ENCODE results near the gene HGF. TPM values are rescaled to one million over a fixed set of nuclear protein-coding genes. Genes with fewer than 3 reads are reported as not detected.

Gene HGF
- polyA plus RNA-seq, 1 of the 3 experiments (the other 2 are of a cell fraction) = 1.5 TPM

DNA sequence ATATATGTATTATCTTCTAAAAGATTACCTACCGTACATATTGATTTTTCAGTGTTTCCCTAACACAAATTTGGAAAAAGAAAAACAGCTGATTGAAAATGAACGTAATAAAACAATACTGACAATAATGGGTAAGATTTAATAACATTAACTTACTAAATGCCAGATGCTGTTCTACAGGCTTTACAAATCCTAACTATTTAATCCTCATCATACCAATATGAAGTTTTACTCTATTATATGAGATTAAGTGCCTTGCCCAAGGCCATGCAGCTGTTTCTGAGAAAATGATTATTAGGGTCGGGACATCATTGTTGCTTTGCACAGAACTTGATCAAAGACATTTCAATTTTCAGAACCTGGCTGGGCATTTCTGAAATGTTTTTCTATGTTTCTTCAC is 104.6 kb downstream of the HGF start (continued):
- TF ChIP-seq MAX (IDR thresholded peaks at IDR 0.05; ENCODE audit: low read depth) = no peak
- TF ChIP-seq RCOR1 (IDR thresholded peaks at IDR 0.05; ENCODE audit: low read length) = peak; percentile 95
- no peak for TF ChIP-seq RFX5 (IDR thresholded peaks at IDR 0.05; ENCODE audit: low read length)
- peak; percentile 84 for TF ChIP-seq CHD2 (IDR thresholded peaks at IDR 0.05; ENCODE audit: low read length, partially characterized antibody)
- TF ChIP-seq RXRA (IDR thresholded peaks at IDR 0.05; ENCODE audit: borderline replicate concordance, low read depth) = no peak

DNA sequence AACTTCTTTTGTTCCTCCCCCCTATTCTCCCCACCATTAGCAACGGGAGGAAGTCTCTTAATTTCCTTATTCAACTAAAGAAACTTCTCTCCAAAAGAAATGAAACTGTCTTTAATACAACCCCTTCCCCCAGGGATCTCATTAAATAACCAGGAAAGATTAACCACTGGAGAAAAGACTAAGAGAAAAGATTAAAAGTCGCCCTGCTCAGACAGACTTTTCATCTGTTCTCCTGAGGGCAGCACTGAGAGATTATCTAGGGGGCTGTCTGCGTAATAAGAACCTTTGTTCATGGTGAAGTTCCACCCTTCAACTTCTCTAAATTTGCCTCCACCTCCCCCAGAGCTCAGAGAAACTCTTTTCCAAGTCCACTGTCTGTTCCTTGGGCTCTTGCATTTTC is 105.5 kb downstream of the HGF start:
- WGBS (ENCODE audit: low lambda C conversion rate) = 89% methylated on average over 3 of the region's 3 CpGs
- Histone ChIP-seq H3K27ac (ENCODE audit: low read depth in 2 of 2, low read length in 1 of 2) (peak overlapping the region in 1 of 2 experiments; percentile 85; a peak in 2 of 4 replicates), H3K36me3 (replicated peaks in 1 of 2; ENCODE audit: control insufficient read depth in 1 of 2, insufficient read depth in 2 of 2, low read length in 1 of 2) (no peaks in the 10 kb centered on the region), H3K4me3 (ENCODE audit: low read depth in 2 of 2, low read length in 1 of 2) (no peak overlapping the region), H3K27me3 (ENCODE audit: insufficient read depth) (no peaks in the 10 kb centered on the region), H3K9me3 (no peaks in the 10 kb centered on the region; the same call in 1 of the 2 replicates), H2AFZ (ENCODE audit: low read depth) (no peak overlapping the region), H3K9me2 (no peaks in the 10 kb centered on the region), H3K79me2 (ENCODE audit: insufficient read depth) (no peaks in the 10 kb centered on the region), H3K9ac (no peak overlapping the region), H3F3A (replicated peaks; ENCODE audit: insufficient read depth) (no peaks in the 10 kb centered on the region), H3K4me2 (no peak overlapping the region), H3K4me1 (ENCODE audit: control insufficient read depth in 1 of 2, insufficient read depth in 2 of 2, low read depth in 1 of 2, low read length in 1 of 2) (peaks cover 0 to 22% of the 10 kb centered on the region in 2 experiments; a peak in 2 of 4 replicates), H4K20me1 (ENCODE audit: insufficient read depth) (no peaks in the 10 kb centered on the region)
- ChIA-PET CTCF (interaction anchor here (1.2 to 1.8 kb wide), 7 partner anchors 14 to 165 kb away, joined by 3 to 12 read pairs (median 3); no protein-coding TSS in a partner anchor), POLR2A (interaction anchor here (1.3 kb wide), 1 partner anchor 21 kb away, joined by 4 read pairs; no protein-coding TSS in a partner anchor)
- no peak for DNase-seq
- no peak for TF ChIP-seq RXRA (IDR thresholded peaks at IDR 0.05; ENCODE audit: borderline replicate concordance, low read depth)
- TF ChIP-seq MAX (IDR thresholded peaks at IDR 0.05; ENCODE audit: low read depth) = no peak

DNA sequence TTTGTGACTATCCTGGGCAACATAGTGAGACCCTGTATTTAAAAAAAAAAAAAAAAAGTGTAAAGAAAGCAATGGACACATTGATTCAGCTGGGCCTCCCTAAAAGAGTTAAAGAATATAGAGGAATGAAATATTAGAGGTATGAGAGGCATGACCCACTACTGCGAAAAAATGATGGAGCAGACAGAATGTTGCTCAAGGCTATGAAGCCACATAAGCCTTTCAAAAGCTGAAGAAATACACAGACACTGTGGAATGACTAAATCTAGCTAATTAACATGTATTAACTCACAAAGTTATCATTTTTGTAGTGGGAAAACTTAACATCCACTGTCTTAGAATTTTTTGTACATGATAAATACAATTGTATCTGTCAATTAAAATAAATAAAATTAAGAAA is 107.3 kb downstream of the HGF start:
- Histone ChIP-seq H2AFZ (ENCODE audit: low read depth) (no peak overlapping the region), H3K79me2 (ENCODE audit: insufficient read depth) (no peaks in the 10 kb centered on the region), H4K20me1 (ENCODE audit: insufficient read depth) (no peaks in the 10 kb centered on the region), H3F3A (replicated peaks; ENCODE audit: insufficient read depth) (no peaks in the 10 kb centered on the region), H3K9ac (no peak overlapping the region), H3K4me1 (ENCODE audit: control insufficient read depth in 1 of 2, insufficient read depth in 2 of 2, low read depth in 1 of 2, low read length in 1 of 2) (peaks cover 0 to 22% of the 10 kb centered on the region in 2 experiments; a peak in 2 of 4 replicates), H3K27ac (ENCODE audit: low read depth in 2 of 2, low read length in 1 of 2) (no peak overlapping the region), H3K27me3 (ENCODE audit: insufficient read depth) (no peaks in the 10 kb centered on the region), H3K36me3 (replicated peaks in 1 of 2; ENCODE audit: control insufficient read depth in 1 of 2, insufficient read depth in 2 of 2, low read length in 1 of 2) (no peaks in the 10 kb centered on the region), H3K4me3 (ENCODE audit: low read depth in 2 of 2, low read length in 1 of 2) (no peak overlapping the region), H3K9me3 (no peaks in the 10 kb centered on the region; the same call in 1 of the 2 replicates), H3K4me2 (no peak overlapping the region), H3K9me2 (no peaks in the 10 kb centered on the region)
- POLR2A ChIA-PET = no interaction called here
- CTCF ChIA-PET = interaction anchor here (1.2 to 1.8 kb wide), 2 partner anchors 12 to 16 kb away, joined by 3 to 7 read pairs; no protein-coding TSS in a partner anchor
- TF ChIP-seq PBX3 (IDR thresholded peaks at IDR 0.05) (no peak), FOSL2 (IDR thresholded peaks at IDR 0.05; ENCODE audit: borderline replicate concordance, low read depth) (no peak), MAX (IDR thresholded peaks at IDR 0.05; ENCODE audit: low read depth) (no peak), GATA2 (CRISPR knock-in tag; IDR thresholded peaks at IDR 0.05) (no peak), MXI1 (IDR thresholded peaks at IDR 0.05; ENCODE audit: low read depth, low read length) (no peak), FOXM1 (IDR thresholded peaks at IDR 0.05; ENCODE audit: low read depth) (no peak)
- TF ChIP-seq, protein P1, sequence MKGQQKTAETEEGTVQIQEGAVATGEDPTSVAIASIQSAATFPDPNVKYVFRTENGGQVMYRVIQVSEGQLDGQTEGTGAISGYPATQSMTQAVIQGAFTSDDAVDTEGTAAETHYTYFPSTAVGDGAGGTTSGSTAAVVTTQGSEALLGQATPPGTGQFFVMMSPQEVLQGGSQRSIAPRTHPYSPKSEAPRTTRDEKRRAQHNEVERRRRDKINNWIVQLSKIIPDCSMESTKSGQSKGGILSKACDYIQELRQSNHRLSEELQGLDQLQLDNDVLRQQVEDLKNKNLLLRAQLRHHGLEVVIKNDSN (IDR thresholded peaks at IDR 0.05; ENCODE audit: borderline replicate concordance, low read depth) = no peak
- DNase-seq = no peak
- WGBS (ENCODE audit: low lambda C conversion rate) = 95% methylated on average over 1 of the region's 1 CpG

Data from SK-N-SH (cell line).